ENCODE data around the gene LRRN2.

Gene LRRN2

DNA sequence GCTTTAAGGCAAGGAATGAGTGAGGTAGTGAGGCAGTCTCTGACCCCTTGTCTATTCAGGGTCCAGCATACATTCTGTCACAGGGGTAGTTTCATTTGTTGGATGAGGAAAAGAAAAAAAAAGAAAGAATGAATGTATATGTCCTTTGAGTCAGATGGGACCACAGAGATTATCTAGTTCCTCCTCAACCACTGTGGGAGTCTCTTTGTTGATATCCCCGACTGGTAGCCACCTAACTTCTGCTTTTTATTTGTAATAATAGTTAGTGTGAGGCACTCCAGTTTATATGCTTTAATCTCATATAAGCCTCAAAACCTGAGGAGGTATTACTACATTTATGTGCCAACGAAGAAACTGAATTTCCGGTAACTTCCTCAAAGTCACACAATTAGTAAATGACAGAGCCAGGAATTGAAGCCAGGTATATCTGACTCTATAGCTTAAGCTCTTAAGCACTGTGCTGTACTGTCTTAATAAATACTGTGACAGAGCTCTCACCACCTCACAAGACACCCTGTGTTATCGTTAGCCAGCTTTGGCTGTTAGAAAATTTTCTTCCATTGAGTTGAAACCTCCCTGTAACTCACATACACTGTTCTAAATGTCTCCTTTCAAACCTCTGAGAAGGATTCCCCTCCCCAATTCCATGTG lies 87.1 kb downstream of the LRRN2 start:
- TF ChIP-seq POLR2A (IDR thresholded peaks at IDR 0.05; ENCODE audit: low read length) (no peak), GATA1 (IDR thresholded peaks at IDR 0.05; ENCODE audit: low read depth, low read length) (no peak)
- DNase-seq: no peak

DNA sequence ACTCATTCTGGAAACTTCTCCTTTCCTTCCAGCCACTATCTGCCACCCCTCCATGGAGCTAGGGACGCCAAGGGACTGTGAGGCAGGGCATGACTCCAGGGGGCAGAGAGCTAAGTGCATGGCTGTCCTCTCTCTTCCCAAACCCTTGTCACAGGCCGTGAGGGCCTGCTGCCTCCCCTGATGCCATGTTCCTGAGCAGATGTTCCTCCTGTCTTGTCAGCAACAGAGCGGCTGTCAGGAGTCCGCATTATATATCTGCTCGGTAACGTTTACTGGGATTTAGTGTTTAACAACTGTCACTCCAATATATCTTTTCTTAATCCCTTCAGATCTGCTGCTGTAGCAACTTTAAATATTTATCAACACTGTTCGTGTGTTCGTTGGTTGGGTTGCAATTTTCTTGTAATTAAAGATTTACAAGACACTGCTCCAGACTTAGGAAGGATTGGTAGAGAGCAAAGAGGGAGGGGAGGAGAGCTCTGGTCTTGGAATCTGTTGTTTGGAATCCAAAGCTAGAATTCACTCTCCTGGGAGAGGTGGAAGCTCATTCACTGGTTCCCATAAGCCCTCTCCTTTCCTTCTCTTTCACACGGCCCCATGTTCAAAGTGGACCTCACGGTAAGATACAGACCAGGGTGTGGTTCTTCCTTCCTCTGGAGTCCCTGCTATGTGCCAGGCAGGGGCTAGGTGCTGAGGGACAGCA lies 93.1 kb downstream of the LRRN2 start:
- TF ChIP-seq POLR2A (IDR thresholded peaks at IDR 0.05; ENCODE audit: low read length): no peak
- no peak for TF ChIP-seq GATA1 (IDR thresholded peaks at IDR 0.05; ENCODE audit: low read depth, low read length)
- DNase-seq: no peak

DNA sequence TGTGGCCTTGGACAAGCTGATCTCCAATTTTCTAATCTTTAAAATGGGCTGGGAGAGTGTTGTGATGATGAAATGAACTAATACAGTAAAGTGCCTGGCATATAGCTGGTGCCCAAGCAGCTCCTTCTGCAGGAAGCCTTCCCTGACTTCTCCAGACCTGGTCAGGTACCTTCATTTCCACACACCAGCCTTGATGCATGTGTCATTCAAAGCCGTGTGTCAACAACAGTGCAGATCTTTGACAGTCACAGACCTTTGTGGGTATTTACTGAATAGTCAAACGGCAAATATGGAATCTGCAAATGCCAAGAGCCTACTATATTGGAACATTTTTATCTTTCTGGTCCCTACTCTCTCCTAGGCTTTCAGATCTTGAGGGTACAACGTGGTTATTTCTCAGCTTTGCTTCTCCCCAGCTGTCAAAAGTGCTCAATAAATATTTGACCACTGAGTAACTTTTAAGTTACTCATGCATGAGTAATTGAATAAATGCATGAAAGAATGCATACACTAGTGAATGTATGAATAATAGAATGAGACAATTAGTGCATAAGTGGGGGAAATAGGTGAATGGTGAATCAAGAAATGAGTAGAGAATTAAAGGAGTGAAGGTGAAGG lies 94.0 kb downstream of the LRRN2 start:
- TF ChIP-seq GATA1 (IDR thresholded peaks at IDR 0.05; ENCODE audit: low read depth, low read length): no peak
- TF ChIP-seq POLR2A (IDR thresholded peaks at IDR 0.05; ENCODE audit: low read length): no peak
- DNase-seq: no peak

DNA sequence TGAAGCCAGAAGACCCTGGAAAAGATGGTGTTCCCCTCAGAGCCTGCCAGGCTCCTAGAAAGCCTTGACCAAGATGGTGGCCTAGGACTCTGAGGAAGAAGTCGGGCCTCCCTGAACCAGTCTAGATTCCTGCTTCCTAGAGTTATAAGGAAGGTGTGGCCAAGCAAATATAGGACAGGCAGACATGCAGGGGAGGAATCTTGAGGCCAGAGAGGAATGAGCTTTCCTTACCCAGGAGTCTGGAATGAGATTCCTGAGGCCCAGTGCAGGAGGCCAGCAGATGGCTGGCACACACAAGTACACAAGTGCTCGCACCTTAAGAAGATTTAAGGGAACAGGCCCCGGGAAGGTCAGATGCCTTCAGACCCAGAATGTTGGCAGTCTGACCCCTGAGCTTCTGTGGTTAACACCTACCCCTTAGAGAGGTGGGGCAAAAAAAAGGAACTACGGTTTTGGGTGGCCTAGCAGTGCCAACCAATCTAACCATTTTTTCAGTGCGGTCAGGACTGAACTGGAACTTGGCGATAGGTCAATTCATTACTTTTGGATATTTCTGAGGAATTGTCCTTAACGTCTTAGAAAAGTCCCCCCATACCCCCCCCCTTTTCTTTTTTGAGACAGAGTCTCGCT lies 96.0 kb downstream of the LRRN2 start:
- TF ChIP-seq POLR2A (IDR thresholded peaks at IDR 0.05; ENCODE audit: low read length): no peak

DNA sequence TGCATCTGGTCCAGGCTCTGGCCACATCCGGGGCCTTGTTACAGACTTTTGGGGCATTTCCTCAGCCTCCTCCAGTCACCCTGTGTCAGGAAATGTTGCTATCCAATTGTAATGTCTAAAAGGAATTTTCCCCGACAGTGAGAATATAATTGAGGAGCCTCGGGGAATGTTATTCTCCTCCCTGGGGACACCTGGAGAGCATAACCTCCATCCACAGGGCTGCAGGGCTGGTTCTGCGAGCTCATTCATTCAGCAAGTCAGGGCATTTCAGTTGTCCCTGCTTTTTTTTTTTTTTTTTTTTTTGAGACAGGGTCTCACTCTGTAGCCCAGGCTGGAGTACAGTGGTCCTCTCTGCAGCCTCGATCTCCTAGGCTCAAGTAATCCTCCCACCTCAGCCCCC lies 96.7 kb downstream of the LRRN2 start:
- TF ChIP-seq POLR2A (IDR thresholded peaks at IDR 0.05; ENCODE audit: low read length): no peak
- no peak for TF ChIP-seq GATA1 (IDR thresholded peaks at IDR 0.05; ENCODE audit: low read depth, low read length)
- no peak for DNase-seq

More for the DNA sequence above, 96.0 kb downstream of the LRRN2 start:
- DNase-seq: no peak

DNA sequence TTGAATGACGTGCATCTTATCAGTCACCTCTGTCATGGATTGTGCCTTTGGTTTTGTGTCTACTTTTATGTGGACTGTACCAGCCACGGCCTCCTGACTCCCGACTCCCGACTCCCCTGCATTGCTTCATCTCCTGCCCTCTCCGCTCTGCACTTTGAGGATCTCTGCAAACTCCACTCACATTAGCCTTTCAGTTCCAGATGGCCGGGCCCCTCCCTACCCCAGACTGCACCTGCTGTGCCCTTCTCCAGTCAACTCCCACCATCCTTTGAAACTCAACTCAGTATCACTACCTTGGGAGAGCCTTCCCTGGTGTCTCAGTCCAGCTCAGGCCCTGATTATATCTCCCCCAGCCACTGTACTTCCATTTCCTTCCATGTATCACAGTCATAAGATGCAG lies 97.9 kb downstream of the LRRN2 start:
- no peak for DNase-seq
- no peak for TF ChIP-seq POLR2A (IDR thresholded peaks at IDR 0.05; ENCODE audit: low read length)
- TF ChIP-seq GATA1 (IDR thresholded peaks at IDR 0.05; ENCODE audit: low read depth, low read length): no peak

DNA sequence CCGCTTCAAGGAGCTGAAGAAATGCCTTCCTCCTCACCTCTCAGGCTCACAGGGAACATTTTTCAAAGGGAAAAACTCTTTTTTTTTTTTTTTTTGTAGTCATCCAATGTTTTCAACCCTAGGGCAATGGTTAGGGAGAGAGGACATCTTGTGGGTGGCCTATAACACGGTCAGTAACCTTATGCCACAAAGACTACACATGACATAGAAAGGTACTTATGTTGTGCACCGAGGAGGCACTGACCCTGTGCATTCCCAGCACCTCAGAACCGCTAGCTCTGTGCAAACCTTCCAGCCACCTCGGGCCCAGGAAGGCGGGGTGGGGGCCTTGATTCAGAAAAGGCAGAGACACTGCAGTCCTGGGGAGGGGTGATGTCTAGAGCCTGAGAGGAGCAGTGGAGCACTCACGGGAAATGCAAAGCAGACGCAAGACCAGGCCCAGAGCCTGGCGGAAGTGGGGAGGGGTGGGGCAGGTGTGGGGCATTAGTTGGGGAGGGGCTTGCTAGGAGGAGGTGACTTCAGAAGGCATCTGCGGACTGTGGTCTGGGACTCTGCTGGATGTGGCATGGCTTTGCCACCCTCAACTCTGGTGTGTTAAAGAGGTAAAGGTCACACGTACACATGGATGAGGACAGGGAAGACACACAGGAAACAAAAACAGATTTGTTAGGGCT lies 100.7 kb downstream of the LRRN2 start:
- TF ChIP-seq POLR2A (IDR thresholded peaks at IDR 0.05; ENCODE audit: low read length) (no peak), GATA1 (IDR thresholded peaks at IDR 0.05; ENCODE audit: low read depth, low read length) (no peak)
- no peak for DNase-seq

DNA sequence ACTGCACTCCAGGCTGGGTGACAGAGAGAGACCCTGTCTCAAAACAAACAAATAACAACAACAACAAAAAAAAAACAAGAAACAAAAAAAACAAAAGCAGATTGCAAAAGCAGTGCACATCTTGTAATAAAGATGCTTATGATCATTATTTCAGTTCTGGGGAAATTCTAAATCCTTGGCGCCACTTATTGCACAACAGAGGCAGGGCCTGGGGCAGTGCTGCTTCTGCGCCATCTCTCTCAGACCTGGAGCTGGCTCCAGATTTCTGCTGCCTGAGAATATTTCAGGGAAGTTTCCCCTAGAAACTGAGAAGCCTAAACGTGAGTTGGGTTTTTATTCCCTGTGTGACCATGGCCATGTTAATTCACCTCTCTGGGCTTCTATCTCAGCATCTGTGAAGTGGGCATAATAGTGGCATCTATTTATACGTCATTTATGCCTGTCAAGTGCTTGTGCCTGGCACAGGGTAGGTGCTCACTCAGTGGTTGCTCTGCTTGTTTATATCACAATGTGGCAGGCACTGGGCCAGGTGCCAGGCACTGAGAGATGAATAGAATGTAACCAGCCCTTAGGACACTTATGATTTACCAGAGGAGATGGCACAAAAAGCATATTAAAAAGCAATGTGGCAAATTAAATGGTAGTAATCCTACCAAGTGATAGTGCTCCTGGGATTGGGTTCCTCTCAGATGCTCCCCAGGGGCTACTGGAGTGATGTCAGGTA lies 101.5 kb downstream of the LRRN2 start:
- TF ChIP-seq POLR2A (IDR thresholded peaks at IDR 0.05; ENCODE audit: low read length): no peak
- no peak for TF ChIP-seq GATA1 (IDR thresholded peaks at IDR 0.05; ENCODE audit: low read depth, low read length)
- DNase-seq: no peak

DNA sequence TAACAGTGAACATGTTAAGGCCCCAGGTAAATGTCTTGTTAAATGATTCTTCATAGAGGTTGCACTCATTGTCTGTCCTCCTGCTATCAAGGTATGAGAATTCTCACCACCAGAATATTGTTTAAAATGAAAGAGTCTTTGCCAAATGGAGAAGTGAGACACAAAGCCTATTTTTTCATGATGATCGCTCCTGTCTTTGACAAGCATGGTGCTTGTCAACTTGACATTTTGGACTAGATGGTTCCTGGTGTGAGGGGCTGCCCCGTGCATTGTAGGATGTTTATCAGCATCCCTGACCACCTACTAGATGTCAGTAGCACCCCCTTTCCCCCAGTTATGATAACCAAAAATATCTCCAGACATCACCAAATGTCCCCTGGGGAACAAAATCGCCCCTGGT lies 103.8 kb downstream of the LRRN2 start:
- no peak for DNase-seq

DNA sequence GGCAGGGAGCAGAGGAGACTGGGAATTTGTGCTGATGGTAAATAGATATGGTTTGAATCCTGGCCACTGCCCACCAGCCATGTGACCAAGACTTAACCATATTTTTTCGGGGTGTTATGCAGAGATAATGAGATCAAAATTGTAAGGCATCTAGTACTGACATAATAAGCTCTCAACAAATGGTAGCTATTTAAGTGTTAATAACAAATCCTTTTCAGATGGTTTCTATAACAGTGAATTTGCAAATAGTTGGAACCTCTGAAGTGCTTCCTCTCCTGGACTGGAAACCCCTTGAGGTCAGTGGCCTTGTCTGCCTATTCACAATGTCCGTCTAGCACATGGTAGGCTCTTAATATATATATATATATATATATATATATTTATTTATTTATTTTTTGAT lies 104.7 kb downstream of the LRRN2 start:
- no peak for DNase-seq
- TF ChIP-seq POLR2A (IDR thresholded peaks at IDR 0.05; ENCODE audit: low read length) (no peak), GATA1 (IDR thresholded peaks at IDR 0.05; ENCODE audit: low read depth, low read length) (no peak)

More for the DNA sequence above, 103.8 kb downstream of the LRRN2 start:
- no peak for TF ChIP-seq GATA1 (IDR thresholded peaks at IDR 0.05; ENCODE audit: low read depth, low read length)
- no peak for TF ChIP-seq POLR2A (IDR thresholded peaks at IDR 0.05; ENCODE audit: low read length)

DNA sequence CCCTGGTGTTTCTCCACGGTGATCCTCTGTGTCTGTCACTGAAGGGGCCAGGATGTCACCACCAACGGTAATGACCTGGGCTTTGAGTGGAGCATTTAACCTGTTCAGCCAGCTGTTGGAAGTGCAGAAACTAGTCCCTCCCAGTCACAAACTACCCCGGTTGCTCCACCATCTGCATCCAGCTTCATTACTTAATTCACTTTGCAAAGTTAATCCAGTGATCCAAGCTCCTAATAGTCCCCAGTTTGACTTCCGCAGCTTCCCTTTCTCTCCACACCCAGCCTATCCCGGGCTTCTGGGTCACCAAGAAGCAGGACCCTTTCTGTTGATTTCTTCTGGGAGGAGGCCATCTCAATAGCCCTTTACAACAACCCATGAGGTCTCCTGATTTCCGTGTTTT lies 105.9 kb downstream of the LRRN2 start:
- no peak for DNase-seq
- no peak for TF ChIP-seq GATA1 (IDR thresholded peaks at IDR 0.05; ENCODE audit: low read depth, low read length)
- TF ChIP-seq POLR2A (IDR thresholded peaks at IDR 0.05; ENCODE audit: low read length): no peak

DNA sequence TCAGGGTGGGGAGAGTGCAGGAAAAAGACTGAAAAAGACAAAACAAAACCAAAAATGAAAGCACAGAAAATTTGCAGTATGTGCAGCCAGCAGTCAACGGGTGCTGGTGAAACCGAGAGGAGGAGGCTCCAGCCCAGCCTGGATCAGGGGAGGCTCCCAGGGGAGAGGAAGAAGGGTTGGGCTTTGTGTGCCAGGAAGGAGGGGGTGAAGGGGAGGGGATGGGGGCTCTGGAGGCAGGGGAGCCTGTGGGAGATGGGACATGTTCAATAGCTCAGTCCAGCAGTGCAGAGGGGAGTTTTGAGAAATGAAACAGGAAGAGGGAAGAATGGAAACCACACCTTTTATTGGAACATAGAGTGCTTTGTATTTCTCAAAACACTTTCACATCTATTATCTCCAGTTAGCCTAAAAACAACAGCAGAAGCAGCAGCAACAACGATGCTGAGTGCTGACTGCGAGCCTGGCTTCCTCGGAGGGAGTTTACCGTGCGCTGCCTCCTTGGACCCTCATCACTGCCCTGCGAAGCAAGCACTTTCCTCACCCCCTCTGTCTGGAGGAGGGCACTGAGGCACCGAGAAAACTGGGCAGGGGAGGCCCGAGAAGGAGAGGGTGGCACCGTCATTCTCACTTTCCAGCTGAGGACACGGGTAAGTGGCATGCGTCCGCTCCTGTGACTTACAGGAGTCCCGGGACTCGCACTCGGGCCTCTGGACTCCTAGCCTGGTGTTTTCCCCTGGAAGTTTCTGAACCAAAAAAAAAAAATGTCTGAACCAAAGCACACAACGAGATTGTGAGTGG lies 106.5 kb downstream of the LRRN2 start:
- TF ChIP-seq POLR2A (IDR thresholded peaks at IDR 0.05; ENCODE audit: low read length) (no peak), GATA1 (IDR thresholded peaks at IDR 0.05; ENCODE audit: low read depth, low read length) (no peak)
- no peak for DNase-seq
